ENCODE results near the gene APC. TPM values are rescaled to one million over a fixed set of nuclear protein-coding genes. Genes with fewer than 3 reads are reported as not detected.

Gene APC
- total and polyA plus RNA-seq, 2 donors (not counting 3 experiments of a cell fraction or from before 2014, with no cell fraction given), result 11.2 to 39.6 TPM

DNA sequence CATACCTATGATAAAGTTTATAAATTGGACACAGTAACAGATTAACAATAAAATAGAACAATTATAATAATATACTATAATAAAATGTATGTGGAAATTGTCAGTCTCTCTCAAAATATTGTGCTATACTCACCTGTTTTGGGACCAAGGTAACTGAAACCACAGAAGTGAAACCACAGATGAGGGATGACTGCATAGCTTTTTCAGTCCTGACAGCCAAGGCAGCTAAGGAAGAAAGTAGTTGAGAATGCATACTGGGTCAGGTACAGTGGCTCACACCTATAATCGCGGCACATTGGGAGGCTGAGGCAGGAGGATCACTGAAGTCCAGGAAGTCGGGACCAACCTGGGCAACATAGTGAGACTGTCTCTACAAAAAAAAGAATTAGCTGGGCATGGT is 132.3 kb downstream of the APC start:
- TF ChIP-seq POLR2AphosphoS5 (IDR thresholded peaks at IDR 0.05; ENCODE audit: insufficient read depth, low read depth, low read length), result no peak
- TF ChIP-seq MYC (IDR thresholded peaks at IDR 0.05; ENCODE audit: low read depth, low read length), result no peak
- no peak for TF ChIP-seq MAX (IDR thresholded peaks at IDR 0.05; ENCODE audit: insufficient read depth, insufficient read length)
- TF ChIP-seq POLR2A (IDR thresholded peaks at IDR 0.05; ENCODE audit: low read depth, low read length), result no peak
- no peak for TF ChIP-seq JUN (IDR thresholded peaks at IDR 0.05; ENCODE audit: borderline replicate concordance, insufficient read depth, insufficient read length, low read depth)
- TF ChIP-seq GATA2 (IDR thresholded peaks at IDR 0.05; ENCODE audit: insufficient read depth, insufficient read length, low read depth, low read length), result no peak
- TF ChIP-seq CTCF (IDR thresholded peaks at IDR 0.05; ENCODE audit: extremely low read depth in 1 of 2, insufficient read depth in 1 of 2, low read depth in 1 of 2, low read length in 2 of 2), result no peak
- no peak for TF ChIP-seq EZH2 (IDR thresholded peaks at IDR 0.05; ENCODE audit: borderline replicate concordance, low read depth, low read length, severe bottlenecking)
- no peak for TF ChIP-seq FOS (IDR thresholded peaks at IDR 0.05; ENCODE audit: borderline replicate concordance, insufficient read depth, low read length)
- H3K9me3 ChIP-seq (replicated peaks; ENCODE audit: control insufficient read depth, insufficient read depth, low read length), result no peaks in the 10 kb centered on the region
- H3K27ac ChIP-seq (ENCODE audit: insufficient read depth, low read depth, low read length), result no peak overlapping the region
- H3K4me2 ChIP-seq (ENCODE audit: insufficient read depth, low read length), result no peak overlapping the region
- ChIA-PET CTCF (interaction anchor here (1.7 to 3.0 kb wide), 2 partner anchors 17 to 22 kb away, joined by 4 to 11 read pairs; no protein-coding TSS in a partner anchor), POLR2A (no interaction called here)
- H3K4me1 ChIP-seq (ENCODE audit: control insufficient read depth, extremely low read depth, insufficient read depth, low read length), result no peaks in the 10 kb centered on the region
- H3K9ac ChIP-seq (replicated peaks; ENCODE audit: extremely low read depth, insufficient read depth, low read length), result no peak overlapping the region
- DNase-seq (ENCODE audit: low read depth, low spot score) (no peak), FAIRE-seq (no peak)
- H2AFZ ChIP-seq (ENCODE audit: low read depth, low read length), result no peak overlapping the region
- no peaks in the 10 kb centered on the region for H4K20me1 ChIP-seq (replicated peaks; ENCODE audit: control insufficient read depth, extremely low read depth, insufficient read depth, low read length)
- no peaks in the 10 kb centered on the region for H3K9me1 ChIP-seq (replicated peaks; ENCODE audit: control insufficient read depth, extremely low read depth, insufficient read depth, low read length)
- dilution Hi-C loops (cut with MboI; ENCODE audit: extremely low pct_ligation_motif_present, low sequenced_read_pairs), result no loop called here
- peaks cover 11 to 14% of the 10 kb centered on the region in 2 experiments for H3K36me3 ChIP-seq (ENCODE audit: control insufficient read depth in 2 of 2, extremely low read depth in 1 of 2, insufficient read depth in 2 of 2, low read length in 2 of 2)
- H3K4me3 ChIP-seq (replicated peaks in 1 of 3; ENCODE audit: insufficient read depth in 1 of 3, low read depth in 1 of 3, low read length in 3 of 3), result no peak overlapping the region
- H3K27me3 ChIP-seq (ENCODE audit: control insufficient read depth in 2 of 2, insufficient read depth in 2 of 2, low read length in 2 of 2), result no peaks in the 10 kb centered on the region
- no peaks in the 10 kb centered on the region for H3K79me2 ChIP-seq (ENCODE audit: control insufficient read depth, insufficient read depth, low read length)
- intact Hi-C loops (cut with micrococcal nuclease), result no loop called here
- no TSS peak for BruUV-seq (replicated peaks)

Data from endothelial cell of umbilical vein (primary cell).